ENCODE results near the gene SMIM38. TPM values are rescaled to one million over a fixed set of nuclear protein-coding genes. Genes with fewer than 3 reads are reported as not detected.

Gene SMIM38
- total RNA-seq, 2 donors from 2014 or later: 3.0 to 4.2 TPM

- ATAC-seq (ENCODE audit: insufficient number of reproducible peaks, low FRiP score, low read depth) (no peak), DNase-seq (ENCODE audit: low spot score) (no peak)
- no peaks in the 10 kb centered on the region for H3K27me3 ChIP-seq (replicated peaks; ENCODE audit: insufficient read depth)
- no peak overlapping the region for H3K27ac ChIP-seq
- H3K4me3 ChIP-seq: no peak overlapping the region
- H3K4me1 ChIP-seq (ENCODE audit: control insufficient read depth in 1 of 2, low read depth in 2 of 2): no peaks in the 10 kb centered on the region
- H3K9me3 ChIP-seq: peaks cover 11% of the 10 kb centered on the region
- no peaks in the 10 kb centered on the region for H3K36me3 ChIP-seq
- no peak for TF ChIP-seq CTCF (IDR thresholded peaks at IDR 0.05)
Measured at GRCh38 chr11:69141742-69142141, 14.0 kb upstream of the SMIM38 start.

DNA sequence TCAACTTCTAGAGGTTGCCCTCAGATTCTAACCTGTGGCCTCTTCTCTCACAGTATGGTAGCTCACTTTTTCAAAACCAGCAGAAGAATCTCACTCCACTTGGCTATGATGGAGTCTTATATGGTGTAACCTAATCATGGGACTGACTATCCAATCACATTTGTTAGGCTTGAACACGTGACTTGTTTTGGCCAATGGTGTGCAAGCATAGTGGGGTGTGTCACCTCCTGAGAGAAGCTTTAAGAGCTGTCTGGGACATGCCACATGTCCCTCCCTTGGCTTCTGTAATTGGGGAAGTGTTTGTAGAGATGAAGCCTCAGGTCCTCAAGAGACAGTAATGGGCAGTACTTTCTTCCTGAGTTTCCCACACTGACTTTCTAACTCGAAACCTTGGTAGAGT is 12.8 kb upstream of the SMIM38 start:
- DNase-seq (ENCODE audit: low spot score) (no peak), ATAC-seq (ENCODE audit: insufficient number of reproducible peaks, low FRiP score, low read depth) (no peak)
- H3K4me1 ChIP-seq (ENCODE audit: control insufficient read depth in 1 of 2, low read depth in 2 of 2): no peaks in the 10 kb centered on the region
- no peaks in the 10 kb centered on the region for H3K36me3 ChIP-seq
- no peaks in the 10 kb centered on the region for H3K27me3 ChIP-seq (replicated peaks; ENCODE audit: insufficient read depth)
- H3K9me3 ChIP-seq: peaks cover 15% of the 10 kb centered on the region
- TF ChIP-seq CTCF (IDR thresholded peaks at IDR 0.05): no peak
- no peak overlapping the region for H3K4me3 ChIP-seq
- H3K27ac ChIP-seq: no peak overlapping the region

DNA sequence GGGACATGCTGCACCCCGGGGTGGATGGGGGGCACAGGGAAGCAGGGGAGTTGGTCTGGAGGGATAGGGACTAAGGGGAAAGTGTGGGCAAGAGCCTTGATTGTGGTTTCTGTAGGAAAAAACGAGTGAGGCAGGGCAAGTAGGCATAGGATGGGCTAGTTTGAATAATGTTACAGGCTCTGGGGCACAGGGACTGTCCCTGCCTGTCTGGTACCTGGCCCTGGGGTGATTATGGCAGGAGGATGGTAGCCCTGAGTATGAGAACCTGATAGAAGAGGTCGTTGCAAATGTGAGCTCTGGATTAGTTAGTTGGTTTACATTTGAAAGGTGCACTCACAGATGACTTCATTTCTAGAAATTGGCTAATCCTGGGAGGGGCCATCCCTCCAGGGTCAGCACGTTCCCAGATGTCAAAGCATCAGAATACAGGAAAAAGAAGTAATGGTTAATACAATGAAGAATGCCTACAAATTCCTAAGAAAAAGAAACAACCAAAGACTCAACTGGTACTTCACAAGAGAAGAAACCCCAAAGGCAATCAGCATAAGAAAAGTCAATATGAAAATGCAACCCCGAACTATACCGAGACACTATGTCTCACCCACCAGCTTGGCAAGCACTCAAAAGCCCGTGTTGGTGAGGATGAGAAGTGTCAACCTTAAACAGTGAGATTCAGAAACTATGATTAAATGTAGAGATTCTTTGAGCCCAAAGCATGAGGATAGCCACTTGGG is 11.3 kb upstream of the SMIM38 start:
- Histone ChIP-seq H3K27me3 (replicated peaks; ENCODE audit: insufficient read depth) (no peaks in the 10 kb centered on the region), H3K9me3 (peaks cover 15% of the 10 kb centered on the region), H3K4me1 (ENCODE audit: control insufficient read depth in 1 of 2, low read depth in 2 of 2) (no peaks in the 10 kb centered on the region), H3K4me3 (no peak overlapping the region), H3K36me3 (no peaks in the 10 kb centered on the region), H3K27ac (no peak overlapping the region)
- DNase-seq (ENCODE audit: low spot score) (no peak), ATAC-seq (ENCODE audit: insufficient number of reproducible peaks, low FRiP score, low read depth) (no peak)
- TF ChIP-seq CTCF (IDR thresholded peaks at IDR 0.05): no peak

DNA sequence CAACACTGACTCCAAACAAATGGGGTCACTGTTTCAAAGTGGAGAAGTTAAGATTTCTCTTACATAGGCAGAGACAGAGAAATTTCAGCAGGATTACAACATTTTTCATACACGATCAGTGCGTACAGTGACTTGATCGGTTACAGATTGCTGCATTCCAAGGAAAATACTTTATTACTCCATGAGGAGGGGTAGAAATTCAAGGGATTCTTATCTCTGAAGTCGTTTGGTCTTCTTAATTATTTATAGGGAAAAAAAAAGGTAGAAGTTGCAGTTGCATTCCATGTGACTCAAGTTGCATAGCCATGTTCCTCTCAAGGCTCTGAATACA is 10.7 kb upstream of the SMIM38 start:
- Histone ChIP-seq H3K4me3 (no peak overlapping the region), H3K27ac (no peak overlapping the region), H3K36me3 (no peaks in the 10 kb centered on the region), H3K4me1 (ENCODE audit: control insufficient read depth in 1 of 2, low read depth in 2 of 2) (no peaks in the 10 kb centered on the region), H3K9me3 (peaks cover 15% of the 10 kb centered on the region), H3K27me3 (replicated peaks; ENCODE audit: insufficient read depth) (no peaks in the 10 kb centered on the region)
- ATAC-seq (ENCODE audit: insufficient number of reproducible peaks, low FRiP score, low read depth) (no peak), DNase-seq (ENCODE audit: low spot score) (no peak)
- no peak for TF ChIP-seq CTCF (IDR thresholded peaks at IDR 0.05)

GRCh38 chr11:69148377-69148762 is 7.4 kb upstream of the SMIM38 start:
- TF ChIP-seq CTCF (IDR thresholded peaks at IDR 0.05): no peak
- peaks cover 15% of the 10 kb centered on the region for H3K9me3 ChIP-seq
- ATAC-seq (ENCODE audit: insufficient number of reproducible peaks, low FRiP score, low read depth) (no peak), DNase-seq (ENCODE audit: low spot score) (no peak)
- no peak overlapping the region for H3K27ac ChIP-seq
- no peak overlapping the region for H3K4me3 ChIP-seq
- H3K4me1 ChIP-seq (ENCODE audit: control insufficient read depth in 1 of 2, low read depth in 2 of 2): no peaks in the 10 kb centered on the region
- no peaks in the 10 kb centered on the region for H3K36me3 ChIP-seq
- H3K27me3 ChIP-seq (replicated peaks; ENCODE audit: insufficient read depth): no peaks in the 10 kb centered on the region

Measured in thoracic aorta (tissue), 2 donors.